ENCODE measurements around the gene ACO2. TPM values are rescaled to one million over a fixed set of nuclear protein-coding genes. Genes with fewer than 3 reads are reported as not detected.

ACO2 gene
- total and polyA plus RNA-seq, 2 of the 8 experiments (the other 6 are each of a cell fraction or from before 2014, with no cell fraction given): 52.8 to 75.4 TPM

DNA sequence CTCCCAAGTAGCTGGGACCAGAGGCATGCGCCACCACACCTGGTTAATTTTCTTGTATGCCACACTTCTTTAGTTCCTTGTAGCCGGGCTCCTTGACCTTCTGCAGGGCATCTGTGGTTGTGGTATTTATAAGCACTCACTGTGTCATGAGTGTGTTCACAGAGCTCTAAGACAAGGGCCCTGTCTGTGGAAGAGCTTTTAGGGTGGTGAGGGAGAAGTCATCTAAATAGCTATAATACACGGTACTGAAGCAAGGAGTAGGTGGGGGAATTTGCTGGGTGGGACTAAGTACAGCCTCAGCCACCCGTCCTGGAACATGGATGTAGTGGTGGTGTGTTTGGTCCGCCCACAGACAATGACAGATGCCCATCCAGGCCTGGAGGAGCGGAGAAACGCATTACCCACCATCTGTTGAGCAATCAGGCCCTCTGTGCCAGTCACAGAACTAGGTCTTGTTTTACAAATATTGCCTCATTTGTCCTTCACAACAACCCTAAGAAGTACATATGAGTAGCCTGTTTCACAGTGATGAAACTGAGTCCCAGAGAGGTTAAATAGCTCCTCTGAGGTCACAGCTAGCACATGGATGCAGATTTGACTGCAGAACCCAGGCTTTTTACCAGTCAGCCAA is 10.1 kb downstream of the ACO2 start (continued):
- TF ChIP-seq RNF2 (IDR thresholded peaks at IDR 0.05; ENCODE audit: borderline replicate concordance, low read depth, low read length, missing control alignments, poor library complexity, severe bottlenecking) (no peak), EZH2 (IDR thresholded peaks at IDR 0.05; ENCODE audit: low read depth, low read length, severe bottlenecking) (no peak), HDAC2 (IDR thresholded peaks at IDR 0.05; ENCODE audit: borderline replicate concordance in 1 of 2, low read depth in 2 of 2, low read length in 2 of 2) (no peak), CREB1 (IDR thresholded peaks at IDR 0.05) (no peak), SUZ12 (IDR thresholded peaks at IDR 0.05; ENCODE audit: low read length) (no peak), NRF1 (IDR thresholded peaks at IDR 0.05; ENCODE audit: low read depth, low read length) (no peak)

Measured in H1 (cell line).